Neural cell (in vitro differentiated cells): ENCODE results near the gene PIM2. TPM values are rescaled to one million over a fixed set of nuclear protein-coding genes. Genes with fewer than 3 reads are reported as not detected.

ENCODE experiments used
- H2AFZ ChIP-seq: fragments of 200-600, 300-800 bp; sonication (generic), shearing (Covaris generic); 2 replicates; pipeline ENCODE4 v1.6.0; 2014; ENCODE audit warnings: low read depth, mild to moderate bottlenecking, antibody characterized with exemption, low read length, moderate library complexity
- H3F3A ChIP-seq: fragments of 200-600 bp; shearing (Covaris generic); 2 replicates; pipeline ENCODE4 v1.6.1; 2016; ENCODE audit warnings: mild to moderate bottlenecking, moderate library complexity, mixed read lengths, antibody characterized with exemption, low read length; ENCODE audit not compliant: insufficient read depth, poor library complexity, severe bottlenecking
- H3K27ac ChIP-seq: fragments of 200-600, 300-800 bp; sonication (generic), shearing (Covaris generic); 2 replicates; pipeline ENCODE4 v1.5.1; 2014; ENCODE audit warnings: mild to moderate bottlenecking, low read length, moderate library complexity
- H3K27me3 ChIP-seq: fragments of 300-800, 200-600 bp; sonication (generic), shearing (Covaris generic); 2 replicates; pipeline ENCODE4 v1.6.0; 2014; ENCODE audit warnings: mild to moderate bottlenecking, low read depth, low read length, moderate library complexity; ENCODE audit not compliant: insufficient read depth
- H3K36me3 ChIP-seq: fragments of 300-800, 200-600 bp; sonication (generic), shearing (Covaris generic); 2 replicates; pipeline ENCODE4 v1.5.1; 2014; ENCODE audit warnings: mild to moderate bottlenecking, antibody characterized with exemption, low read length, moderate library complexity; ENCODE audit not compliant: insufficient read depth
- H3K4me2 ChIP-seq: fragments of 300-800, 200-600 bp; sonication (generic), shearing (Covaris generic); 2 replicates; pipeline ENCODE4 v1.6.0; 2014; ENCODE audit warnings: mild to moderate bottlenecking, low read length
- H3K4me3 ChIP-seq: fragments of 300-800, 200-600 bp; sonication (generic), shearing (Covaris generic); 2 replicates; pipeline ENCODE4 v1.5.1; 2014; ENCODE audit warnings: mild to moderate bottlenecking, low read length, moderate library complexity
- H3K79me2 ChIP-seq: fragments of 200-600 bp; shearing (Covaris generic); replicated peaks from 2 replicates; pipeline ENCODE4 v1.6.0; 2014; ENCODE audit warnings: mild to moderate bottlenecking, low read length, moderate library complexity; ENCODE audit not compliant: insufficient read depth
- H3K9ac ChIP-seq: fragments of 300-800, 200-600 bp; sonication (generic), shearing (Covaris generic); 2 replicates; pipeline ENCODE4 v1.6.1; 2016; ENCODE audit warnings: mild to moderate bottlenecking, low read length, mixed read lengths
- H3K9me2 ChIP-seq: fragments of 200-600 bp; shearing (Covaris generic); 2 replicates; pipeline ENCODE4 v1.6.1; 2016; ENCODE audit warnings: mild to moderate bottlenecking, low read length, mixed read lengths; ENCODE audit not compliant: insufficient read depth
- H3K9me3 ChIP-seq: fragments of 200-600, 300-800 bp; sonication (generic), shearing (Covaris generic); 2 replicates; pipeline ENCODE4 v1.6.1; 2016; ENCODE audit warnings: mild to moderate bottlenecking, mixed run types, low read length, moderate library complexity, mixed read lengths
- H4K20me1 ChIP-seq: fragments of 200-600 bp; shearing (Covaris generic); 2 replicates; pipeline ENCODE4 v1.6.1; 2016; ENCODE audit warnings: mild to moderate bottlenecking, mixed run types; ENCODE audit not compliant: insufficient read depth
- CTCF ChIP-seq: fragments of 450-650 bp; IDR thresholded peaks from 2 replicates; pipeline ENCODE4 v1.5.1; 2014; ENCODE audit warnings: antibody characterized with exemption, mild to moderate bottlenecking, moderate library complexity; ENCODE audit not compliant: poor library complexity, severe bottlenecking
- EP300 ChIP-seq: fragments of 450-650 bp; conservative IDR thresholded peaks from 2 replicates; pipeline ENCODE4 v1.6.1; 2014; ENCODE audit warnings: antibody characterized with exemption, mild to moderate bottlenecking, moderate library complexity; ENCODE audit not compliant: poor library complexity, severe bottlenecking
- EZH2 ChIP-seq: fragments of 200-600, 300-800 bp; shearing (Covaris generic), sonication (generic); IDR thresholded peaks from 2 replicates; pipeline ENCODE4 v1.6.1; 2014; ENCODE audit warnings: antibody characterized with exemption, low read length, borderline replicate concordance, mild to moderate bottlenecking; ENCODE audit not compliant: insufficient read depth, poor library complexity, severe bottlenecking
- MXI1 ChIP-seq: fragments of 450-650 bp; conservative IDR thresholded peaks from 2 replicates; pipeline ENCODE4 v1.6.1; 2014; ENCODE audit warnings: antibody characterized with exemption, mild to moderate bottlenecking; ENCODE audit not compliant: poor library complexity, severe bottlenecking
- POLR2AphosphoS5 ChIP-seq: IDR thresholded peaks from 2 replicates; pipeline ENCODE4 v1.6.1; 2012
- RAD21 ChIP-seq: fragments of 450-650 bp; conservative IDR thresholded peaks from 2 replicates; pipeline ENCODE4 v1.6.1; 2014; ENCODE audit warnings: antibody characterized with exemption, mild to moderate bottlenecking, moderate library complexity
- SMC3 ChIP-seq: fragments of 450-650 bp; conservative IDR thresholded peaks from 2 replicates; pipeline ENCODE4 v1.6.1; 2014; ENCODE audit warnings: antibody characterized with exemption, mild to moderate bottlenecking, moderate library complexity; ENCODE audit not compliant: poor library complexity
- TAF1 ChIP-seq: IDR thresholded peaks from 2 replicates; pipeline ENCODE4 v1.6.1; 2012; ENCODE audit warnings: low read depth
- polyA plus RNA-seq: library from polyadenylated mRNA; depleted of rRNA; stranded (reverse); fragments of >200 nt; gene quantifications from 2 replicates; pipeline ENCODE4 v1.2.3, GENCODE V29; 2014
- TF ChIP-seq, protein P1 (sequence below): IDR thresholded peaks from 2 replicates; pipeline ENCODE4 v1.6.1; 2012; ENCODE audit warnings: borderline replicate concordance

Gene PIM2
- polyA plus RNA-seq, 1 donor from 2014 or later, result 8.9 TPM

DNA sequence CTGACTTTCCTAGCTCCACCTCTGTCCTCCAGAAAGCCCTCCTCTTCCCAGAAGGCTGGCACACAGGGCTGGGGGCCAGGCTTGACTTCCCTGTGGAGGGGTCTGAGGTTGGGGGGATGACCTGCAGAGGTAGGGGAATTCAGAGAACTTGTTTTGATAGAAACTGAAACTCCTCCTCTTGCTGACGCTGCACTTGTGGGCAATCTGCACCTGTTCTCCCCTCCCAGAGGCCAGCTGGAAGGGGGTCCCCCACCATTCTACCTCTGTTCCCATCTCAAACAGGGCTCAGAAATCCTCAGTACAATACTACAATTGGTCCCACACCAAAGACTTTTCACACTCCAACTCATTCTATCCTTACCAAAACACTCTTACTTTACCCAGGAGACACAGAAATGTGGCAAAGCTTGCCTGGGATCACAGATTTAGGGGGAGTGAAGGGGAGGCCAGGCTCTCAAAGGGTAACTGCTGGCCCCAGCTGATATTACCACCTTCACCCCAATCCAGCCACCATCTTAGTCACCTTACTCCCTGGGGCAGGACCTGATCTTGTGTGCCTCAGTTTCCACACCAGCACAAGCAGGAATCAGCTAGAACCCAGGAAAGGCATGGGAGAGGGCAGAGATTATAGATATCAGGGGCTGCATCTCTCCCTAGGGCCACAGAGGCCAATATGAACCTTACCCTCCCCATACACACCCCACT is 20.0 kb upstream of the PIM2 start:
- TF ChIP-seq CTCF (no peak), TAF1 (no peak), EZH2 (no peak), EP300 (no peak), MXI1 (no peak), SMC3 (no peak)
- TF ChIP-seq, protein P1, sequence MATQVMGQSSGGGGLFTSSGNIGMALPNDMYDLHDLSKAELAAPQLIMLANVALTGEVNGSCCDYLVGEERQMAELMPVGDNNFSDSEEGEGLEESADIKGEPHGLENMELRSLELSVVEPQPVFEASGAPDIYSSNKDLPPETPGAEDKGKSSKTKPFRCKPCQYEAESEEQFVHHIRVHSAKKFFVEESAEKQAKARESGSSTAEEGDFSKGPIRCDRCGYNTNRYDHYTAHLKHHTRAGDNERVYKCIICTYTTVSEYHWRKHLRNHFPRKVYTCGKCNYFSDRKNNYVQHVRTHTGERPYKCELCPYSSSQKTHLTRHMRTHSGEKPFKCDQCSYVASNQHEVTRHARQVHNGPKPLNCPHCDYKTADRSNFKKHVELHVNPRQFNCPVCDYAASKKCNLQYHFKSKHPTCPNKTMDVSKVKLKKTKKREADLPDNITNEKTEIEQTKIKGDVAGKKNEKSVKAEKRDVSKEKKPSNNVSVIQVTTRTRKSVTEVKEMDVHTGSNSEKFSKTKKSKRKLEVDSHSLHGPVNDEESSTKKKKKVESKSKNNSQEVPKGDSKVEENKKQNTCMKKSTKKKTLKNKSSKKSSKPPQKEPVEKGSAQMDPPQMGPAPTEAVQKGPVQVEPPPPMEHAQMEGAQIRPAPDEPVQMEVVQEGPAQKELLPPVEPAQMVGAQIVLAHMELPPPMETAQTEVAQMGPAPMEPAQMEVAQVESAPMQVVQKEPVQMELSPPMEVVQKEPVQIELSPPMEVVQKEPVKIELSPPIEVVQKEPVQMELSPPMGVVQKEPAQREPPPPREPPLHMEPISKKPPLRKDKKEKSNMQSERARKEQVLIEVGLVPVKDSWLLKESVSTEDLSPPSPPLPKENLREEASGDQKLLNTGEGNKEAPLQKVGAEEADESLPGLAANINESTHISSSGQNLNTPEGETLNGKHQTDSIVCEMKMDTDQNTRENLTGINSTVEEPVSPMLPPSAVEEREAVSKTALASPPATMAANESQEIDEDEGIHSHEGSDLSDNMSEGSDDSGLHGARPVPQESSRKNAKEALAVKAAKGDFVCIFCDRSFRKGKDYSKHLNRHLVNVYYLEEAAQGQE, result no peak
- Histone ChIP-seq H3K9ac (no peak overlapping the region), H3F3A (no peaks in the 10 kb centered on the region), H3K27ac (no peak overlapping the region), H3K4me2 (no peak overlapping the region), H3K27me3 (no peaks in the 10 kb centered on the region), H3K36me3 (no peaks in the 10 kb centered on the region), H3K9me3 (no peaks in the 10 kb centered on the region), H3K79me2 (no peaks in the 10 kb centered on the region), H4K20me1 (no peaks in the 10 kb centered on the region), H3K9me2 (no peaks in the 10 kb centered on the region), H2AFZ (no peak overlapping the region), H3K4me3 (no peak overlapping the region)

DNA sequence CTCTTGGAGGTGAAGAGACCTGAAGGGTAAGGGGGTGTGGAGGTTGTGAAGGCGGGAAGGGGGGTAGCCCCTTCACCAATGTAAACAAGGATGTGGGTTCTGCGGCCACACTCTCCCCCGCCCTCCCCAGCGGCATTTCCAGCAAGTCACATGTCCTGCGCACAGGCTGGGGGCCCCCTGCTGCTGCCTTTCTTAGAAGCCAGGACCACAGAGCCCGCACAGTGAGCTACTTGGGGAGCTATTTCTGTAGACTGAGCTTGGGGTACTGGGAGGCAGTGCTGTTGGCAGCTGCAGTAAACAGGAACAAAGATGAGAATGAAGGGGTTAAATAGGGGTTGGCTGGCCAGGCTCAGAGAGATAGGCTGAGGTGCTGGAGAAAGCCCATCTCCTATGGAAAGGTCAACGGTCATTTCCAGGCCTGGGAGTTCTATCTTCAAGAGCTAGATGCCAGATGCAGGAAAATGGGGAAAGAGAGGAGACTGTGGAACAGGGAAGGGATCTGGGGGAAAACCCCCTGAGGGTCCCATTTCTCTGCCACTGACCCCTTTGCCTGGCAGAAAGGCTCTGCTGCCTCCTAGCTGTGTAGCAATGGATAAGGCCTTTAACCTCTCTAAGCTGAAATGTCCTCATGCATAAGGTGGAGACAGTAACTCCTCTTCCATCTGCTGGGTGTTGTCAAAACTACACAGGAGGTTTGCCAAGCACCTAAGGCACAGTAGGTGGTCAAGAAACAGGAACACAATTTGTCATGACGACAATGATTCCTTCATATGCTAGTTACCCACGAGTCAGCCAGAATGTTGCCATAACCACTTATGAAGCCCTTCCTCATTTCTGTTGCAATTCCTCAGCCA is 18.5 kb upstream of the PIM2 start:
- Histone ChIP-seq H3K27ac (no peak overlapping the region), H2AFZ (no peak overlapping the region), H3K9ac (no peak overlapping the region), H3K27me3 (no peaks in the 10 kb centered on the region), H3F3A (no peaks in the 10 kb centered on the region), H3K4me3 (no peak overlapping the region), H3K36me3 (no peaks in the 10 kb centered on the region), H4K20me1 (no peaks in the 10 kb centered on the region), H3K9me2 (no peaks in the 10 kb centered on the region), H3K79me2 (no peaks in the 10 kb centered on the region), H3K9me3 (no peaks in the 10 kb centered on the region), H3K4me2 (no peak overlapping the region)
- no peak for TF ChIP-seq EZH2
- TF ChIP-seq TAF1, result no peak
- no peak for TF ChIP-seq RAD21
- no peak for TF ChIP-seq POLR2AphosphoS5
- TF ChIP-seq SMC3, result no peak
- TF ChIP-seq EP300, result no peak
- TF ChIP-seq, protein P1, result no peak
- no peak for TF ChIP-seq MXI1
- no peak for TF ChIP-seq CTCF
